Right ventricle myocardium inferior (tissue), 1 donor: ENCODE results near the gene LIMS1. TPM values are rescaled to one million over a fixed set of nuclear protein-coding genes. Genes with fewer than 3 reads are reported as not detected.
A peak's percentile ranks its signal among the peaks of the same experiment; 100 is the strongest.

Experiments
- ATAC-seq: fragments of 200-7000 bp; cut with Tn5 transposase; one replicate; pipeline ENCODE4 v1.9.1; 2020; ENCODE audit warnings: mild to moderate bottlenecking, moderate library complexity
- DNase-seq: peaks from one replicate; pipeline ENCODE4 v3.0.0; 2021; ENCODE audit errors: missing footprints
- intact Hi-C: fragments of 100-400 bp; cut with DNase I; formaldehyde crosslinking; loops from one replicate; pipeline ENCODE4 v1.11.0; 2022
- total RNA-seq: library from RNA; stranded (reverse); fragmentation: NEBNext Ultra II Directional; extraction: Animal tissue kit (Norgen Biotek cat#: 25700); gene quantifications from one replicate; pipeline ENCODE4 v1.2.1, GENCODE V29; 2021
- donor health status: DM: no; HTN: yes; CAD: no; lungs with severe emphysema.

LIMS1 gene
- total RNA-seq, 1 donor from 2014 or later, result 84.3 TPM

DNA sequence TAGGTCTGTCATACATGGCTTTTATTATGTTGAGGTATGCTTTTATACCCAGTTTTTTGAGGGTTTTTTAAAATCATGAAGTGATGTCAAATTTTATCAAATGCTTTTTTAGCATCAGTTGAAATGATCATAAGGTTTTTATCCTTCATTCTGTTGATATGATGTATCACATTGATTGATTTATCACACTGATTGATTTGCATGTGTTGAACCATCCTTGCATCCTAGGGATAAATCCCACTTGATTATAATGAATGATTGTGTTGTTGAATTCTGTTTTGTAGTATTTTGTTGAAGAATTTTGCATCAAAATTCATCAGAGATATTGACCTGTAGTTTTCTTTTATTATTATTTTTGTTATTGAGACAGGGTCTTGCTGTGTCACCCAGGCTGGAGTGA, 68.2 kb downstream of the LIMS1 start:
- intact Hi-C loops, result no loop called here
- ATAC-seq (no peak), DNase-seq (no peak)

DNA sequence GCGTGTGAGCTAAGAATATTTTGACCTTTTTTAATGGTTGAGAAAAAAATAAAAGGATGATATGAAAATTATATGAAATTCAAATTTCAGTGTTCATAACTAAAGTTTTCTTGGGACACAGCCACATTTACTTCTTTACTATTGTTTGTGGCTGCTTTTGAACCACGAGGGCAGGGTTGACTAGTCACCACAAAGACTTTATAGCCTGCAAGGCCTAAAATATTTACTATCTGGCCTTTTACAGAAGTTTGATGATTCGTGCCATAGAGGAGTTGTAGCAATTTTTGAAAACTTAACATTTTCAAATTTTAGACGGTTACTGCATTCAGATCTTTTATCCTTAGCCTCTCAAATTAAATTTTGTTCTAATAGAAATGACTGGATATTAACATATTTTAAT, 69.9 kb downstream of the LIMS1 start:
- DNase-seq (no peak), ATAC-seq (no peak)
- intact Hi-C loops, result no loop called here

DNA sequence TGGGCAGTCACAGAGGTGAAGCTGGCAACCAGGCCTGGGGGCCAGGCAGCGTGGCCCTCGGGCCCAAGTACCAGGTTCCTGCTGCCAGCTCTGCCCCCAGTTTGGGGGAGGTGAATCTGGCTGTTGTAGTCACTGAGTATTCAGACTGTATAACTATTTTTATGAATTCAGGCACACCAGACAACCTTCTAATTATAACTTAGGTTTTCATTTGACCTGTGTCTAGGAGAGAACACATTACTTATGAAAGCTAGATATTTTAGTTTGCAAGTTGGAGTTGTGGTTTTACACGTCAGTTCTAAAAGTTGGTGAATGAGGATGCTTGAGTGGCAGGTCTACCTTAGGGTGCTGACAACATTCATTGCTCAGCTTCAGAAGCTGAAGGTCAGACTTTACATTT, 71.7 kb downstream of the LIMS1 start:
- intact Hi-C loops, result no loop called here

DNA sequence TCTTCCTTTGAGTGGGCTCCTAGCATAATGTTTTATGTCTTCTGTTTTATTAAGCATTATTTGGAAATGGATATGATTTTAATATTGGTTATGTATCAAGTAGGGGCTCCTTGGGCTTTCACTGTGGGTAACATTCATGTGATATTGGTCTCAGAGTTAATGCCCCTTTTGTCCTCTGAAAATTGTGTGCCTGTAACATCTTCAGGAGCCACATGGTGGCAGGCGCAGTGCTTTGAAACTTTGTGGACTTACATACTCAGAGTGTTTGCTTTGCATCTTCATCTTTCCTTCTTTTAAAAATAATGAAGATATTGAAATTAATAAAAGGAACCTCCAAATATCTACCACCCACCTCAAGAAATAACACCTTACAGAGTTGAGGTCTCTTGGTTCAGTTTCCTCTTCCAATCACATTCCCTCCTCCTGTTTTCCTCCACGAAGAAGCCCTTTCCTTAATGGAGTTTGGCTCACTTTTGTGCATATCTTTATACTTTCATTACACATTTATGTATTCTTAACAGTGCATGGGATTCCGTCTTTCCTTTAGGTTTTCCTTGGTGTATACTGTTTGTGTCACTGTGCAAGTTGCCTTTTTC, 73.5 kb downstream of the LIMS1 start:
- intact Hi-C loops, result loop anchor here (1.0 kb wide), 1 partner anchor 28 kb away; no protein-coding TSS in a partner anchor
- DNase-seq, result no peak
- ATAC-seq, result peak; percentile 55

More for the DNA sequence above, 71.7 kb downstream of the LIMS1 start:
- DNase-seq (no peak), ATAC-seq (no peak)

DNA sequence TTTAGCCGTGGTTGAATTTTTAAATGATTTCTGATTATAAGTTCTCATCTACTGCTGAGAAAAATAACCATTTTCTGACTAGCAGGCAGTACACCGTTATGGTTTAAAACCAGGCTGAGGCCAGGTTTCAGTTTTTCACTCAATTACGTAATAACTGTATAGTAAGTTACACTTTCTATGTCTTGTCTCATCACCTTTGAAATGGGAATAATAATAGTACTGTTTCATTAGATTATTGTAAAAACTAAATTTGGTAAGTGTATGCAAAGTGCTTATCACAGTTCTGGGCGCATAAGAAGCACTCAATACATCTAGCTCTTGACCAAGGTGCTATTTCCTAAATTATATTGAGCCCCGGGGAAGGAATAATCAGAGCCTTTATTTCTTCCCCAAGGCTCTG, 76.8 kb downstream of the LIMS1 start:
- intact Hi-C loops, result no loop called here

DNA sequence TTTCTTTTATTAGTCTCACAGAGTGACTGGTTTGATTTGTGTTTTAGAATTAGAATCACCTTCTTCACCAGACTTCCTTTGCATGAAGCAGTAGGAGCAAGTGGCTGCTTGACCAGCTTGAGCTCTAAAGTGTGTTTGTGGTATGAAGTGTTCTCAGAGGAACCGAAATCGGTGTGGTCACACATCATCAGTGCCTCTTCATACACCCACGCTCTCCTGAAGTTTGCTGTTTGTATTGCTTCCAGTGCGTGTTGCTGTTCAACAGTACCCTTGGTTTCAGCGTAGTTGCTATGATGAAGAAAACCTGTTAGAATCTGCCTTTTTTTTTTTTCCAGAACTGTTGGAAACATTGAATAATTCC, 77.9 kb downstream of the LIMS1 start:
- no peak for DNase-seq
- ATAC-seq, result no peak
- intact Hi-C loops, result no loop called here

More for the DNA sequence above, 76.8 kb downstream of the LIMS1 start:
- no peak for ATAC-seq
- no peak for DNase-seq

DNA sequence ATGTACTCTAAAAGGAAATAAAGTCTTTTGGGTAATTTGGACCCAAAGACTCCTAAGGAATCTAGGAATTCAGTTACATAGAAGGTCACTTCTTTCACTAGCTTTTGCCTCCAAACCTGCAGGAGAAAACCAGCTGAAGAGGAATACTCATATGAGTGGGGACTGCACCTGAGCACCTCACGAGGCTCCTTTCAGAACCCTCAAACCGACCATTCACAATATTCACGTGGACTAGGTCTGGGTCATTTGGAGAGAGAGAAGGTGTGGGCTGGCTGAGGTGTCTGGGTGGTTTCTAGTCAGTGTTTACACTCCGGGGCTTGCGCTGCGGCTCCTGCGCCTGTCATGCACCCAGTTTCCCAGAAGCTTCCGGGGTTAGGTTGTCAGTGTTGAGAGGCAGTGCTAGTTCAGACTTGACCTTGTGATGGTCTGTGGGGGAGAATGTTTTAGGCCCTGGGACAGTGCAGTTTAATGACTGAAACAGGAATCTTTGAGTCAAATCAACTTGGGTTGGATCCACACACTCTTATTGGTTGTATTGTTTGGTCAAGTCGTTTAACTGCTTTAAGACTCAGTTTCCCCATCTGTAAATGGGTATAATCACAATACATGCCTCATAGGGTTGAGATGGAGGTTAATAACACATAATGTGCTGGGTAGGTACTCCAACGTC, 78.4 kb downstream of the LIMS1 start:
- intact Hi-C loops, result no loop called here
- DNase-seq, result no peak
- no peak for ATAC-seq

DNA sequence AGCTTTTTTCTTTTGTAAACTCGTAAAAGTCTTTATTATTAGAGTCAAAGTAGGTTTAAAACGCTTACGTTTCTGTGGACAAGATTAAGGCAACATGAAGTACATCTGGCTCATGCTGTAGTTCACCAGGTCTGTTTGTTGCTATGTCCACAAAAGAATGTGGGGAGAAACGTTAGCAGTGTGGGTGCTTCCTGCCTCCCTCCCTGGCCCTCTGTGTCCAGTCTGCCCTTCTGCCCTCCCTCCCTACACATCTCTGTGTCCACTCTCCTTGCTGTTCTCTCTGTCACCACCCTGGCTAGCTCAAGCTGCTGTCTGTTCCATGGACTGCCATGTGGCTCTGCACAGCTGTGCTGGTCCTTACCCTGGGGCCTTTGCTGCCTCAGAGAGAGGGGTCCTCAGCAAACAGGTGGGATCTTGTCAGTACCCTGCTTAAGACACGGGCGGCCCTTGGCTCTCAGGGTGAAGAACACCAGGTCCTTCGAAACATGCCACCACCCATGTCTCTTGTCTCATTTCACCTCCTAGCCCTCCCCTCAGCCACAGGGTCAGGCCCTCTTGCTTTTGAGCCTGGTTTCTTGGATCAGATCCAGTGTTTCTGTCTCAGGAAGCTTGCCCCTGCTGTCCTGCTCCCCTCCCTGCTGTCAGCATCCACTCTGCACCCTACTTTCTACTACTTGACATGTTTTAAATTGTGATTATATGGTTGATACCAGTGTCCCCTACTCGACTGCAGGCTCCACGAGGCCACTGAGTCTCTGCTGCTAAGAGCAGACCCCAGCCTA, 79.2 kb downstream of the LIMS1 start:
- intact Hi-C loops, result no loop called here
- DNase-seq (no peak), ATAC-seq (peak; percentile 33)

DNA sequence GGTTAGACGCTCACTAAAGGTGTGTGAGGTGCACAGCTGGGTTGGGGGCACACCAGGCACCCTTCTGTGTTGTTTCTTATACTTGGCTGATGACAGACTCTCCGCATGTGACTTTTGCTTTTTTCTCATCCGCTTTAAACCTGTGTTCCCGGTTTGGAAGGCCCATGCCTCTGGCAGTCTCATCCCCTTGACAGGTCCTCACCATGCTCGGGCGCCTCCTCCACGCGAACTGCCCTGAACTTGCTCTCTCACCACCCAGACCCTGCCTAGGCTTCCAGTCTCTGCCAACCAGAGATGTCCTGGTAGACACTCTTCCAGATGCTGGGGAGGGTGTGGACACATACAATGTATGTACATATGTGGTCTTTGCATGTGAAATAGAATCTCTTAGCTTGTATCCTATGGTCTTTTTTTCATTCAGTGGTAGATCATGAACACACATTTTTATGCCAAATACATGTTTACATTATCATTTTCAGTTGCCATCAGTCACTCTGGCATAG, 79.8 kb downstream of the LIMS1 start:
- DNase-seq, result no peak
- ATAC-seq, result no peak
- intact Hi-C loops, result no loop called here

DNA sequence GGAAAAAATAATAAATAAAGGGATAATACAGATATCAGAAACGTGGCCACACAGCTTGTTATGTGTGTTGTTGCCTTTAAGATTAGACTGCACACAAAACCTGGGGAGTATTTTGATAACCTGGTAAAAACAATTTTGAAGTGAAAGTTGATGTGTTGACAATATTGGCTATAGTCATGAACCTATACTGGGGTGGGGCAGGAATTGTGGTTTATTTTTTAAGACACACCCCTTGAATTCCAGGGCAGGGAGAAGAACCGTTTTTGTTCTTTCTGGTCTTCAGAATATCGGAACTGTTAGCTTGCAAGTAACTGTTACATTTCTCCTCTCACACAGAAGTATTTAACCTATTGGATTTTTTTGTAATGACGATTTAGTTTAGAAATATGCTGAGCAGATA, 80.4 kb downstream of the LIMS1 start:
- DNase-seq (no peak), ATAC-seq (no peak)
- intact Hi-C loops, result no loop called here

DNA sequence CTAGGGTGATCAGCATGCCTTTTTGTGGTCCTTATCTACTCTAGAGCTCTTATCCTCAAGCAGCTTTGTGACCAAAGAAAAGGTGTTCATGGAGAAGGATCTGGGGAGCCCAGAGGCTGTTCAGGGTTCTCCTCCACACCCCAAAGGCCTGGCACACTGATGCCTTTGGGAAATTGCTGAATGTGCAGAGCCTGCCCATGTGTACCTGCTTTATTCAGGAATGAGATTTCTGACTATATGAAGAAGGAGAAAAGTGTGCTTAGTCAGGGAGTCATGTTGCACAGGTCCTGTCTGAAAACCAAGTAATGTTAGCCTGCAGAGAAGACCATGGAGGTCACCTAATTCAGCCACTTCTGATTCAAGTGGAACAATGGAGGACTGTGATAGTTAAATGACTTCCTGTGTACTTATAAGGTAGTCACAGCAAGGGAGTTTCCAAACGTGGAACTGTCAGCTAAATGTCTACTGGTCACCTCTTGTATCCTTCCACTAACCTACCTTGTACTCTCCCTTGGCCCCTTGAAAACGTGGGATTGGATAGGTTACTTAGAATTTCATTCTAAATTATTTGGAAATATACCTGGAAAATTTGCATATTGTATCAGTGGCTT, 81.3 kb downstream of the LIMS1 start:
- intact Hi-C loops, result no loop called here
- no peak for ATAC-seq
- DNase-seq, result no peak

DNA sequence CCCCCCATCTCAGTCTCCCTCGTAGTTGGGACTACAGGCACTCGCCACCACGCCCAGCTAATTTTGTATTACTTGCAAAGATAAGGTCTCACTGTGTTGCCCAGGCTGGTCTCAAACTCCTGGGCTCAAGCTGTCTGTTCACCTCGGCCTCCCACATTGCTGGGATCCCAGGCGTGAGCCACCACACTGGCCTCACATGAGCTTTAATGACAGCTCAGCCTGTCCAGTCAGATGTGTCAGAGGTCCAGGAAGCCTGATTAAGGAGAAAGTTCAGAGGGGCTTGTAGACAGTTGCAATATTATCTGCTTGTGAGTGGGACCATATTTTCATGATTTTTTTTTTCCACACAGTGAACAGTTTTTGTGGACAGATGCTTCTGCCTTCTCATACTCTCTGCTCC, 82.0 kb downstream of the LIMS1 start:
- no peak for ATAC-seq
- intact Hi-C loops, result no loop called here
- no peak for DNase-seq

DNA sequence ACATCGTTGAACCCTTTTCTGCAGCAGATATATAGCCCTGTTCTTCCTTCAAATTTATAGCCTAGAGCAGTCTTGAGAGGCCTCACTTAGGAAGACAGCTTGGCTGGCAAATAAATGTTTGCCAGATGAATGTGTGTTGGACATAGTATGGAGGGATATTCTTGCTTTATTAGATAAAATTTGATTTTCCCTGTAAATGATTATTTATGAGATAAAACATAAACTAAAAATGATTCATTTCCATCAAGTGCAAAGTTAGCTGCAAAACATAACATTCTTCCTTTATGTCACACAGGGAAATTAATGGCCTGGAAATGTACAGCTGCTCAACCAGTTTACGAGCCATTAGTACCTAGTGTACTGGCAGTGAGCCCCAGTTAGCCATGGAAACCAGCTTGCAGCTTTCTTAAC, 82.5 kb downstream of the LIMS1 start:
- intact Hi-C loops, result no loop called here
- ATAC-seq, result no peak

DNA sequence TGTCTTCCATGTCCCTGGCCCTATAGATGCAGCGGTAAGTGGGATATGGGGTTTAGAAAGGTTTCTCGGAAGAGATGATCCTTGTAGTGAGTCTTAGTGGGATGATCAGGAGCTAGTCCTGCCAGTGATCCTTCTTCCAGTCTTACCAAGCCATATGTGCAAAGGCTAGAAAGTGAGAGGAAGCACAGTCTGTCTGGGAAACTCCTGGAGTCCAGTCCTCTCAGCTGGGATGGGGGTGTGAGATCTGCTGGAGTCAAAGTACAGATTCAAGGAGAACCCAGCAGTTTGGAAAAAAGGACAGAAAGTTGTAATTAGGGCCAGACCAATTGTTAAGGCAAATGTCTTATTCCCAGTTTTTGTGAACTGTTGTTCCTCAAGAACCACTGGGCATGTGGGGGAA, 83.3 kb downstream of the LIMS1 start:
- no peak for ATAC-seq
- DNase-seq, result no peak
- intact Hi-C loops, result no loop called here

More for the DNA sequence above, 82.5 kb downstream of the LIMS1 start:
- DNase-seq, result no peak

DNA sequence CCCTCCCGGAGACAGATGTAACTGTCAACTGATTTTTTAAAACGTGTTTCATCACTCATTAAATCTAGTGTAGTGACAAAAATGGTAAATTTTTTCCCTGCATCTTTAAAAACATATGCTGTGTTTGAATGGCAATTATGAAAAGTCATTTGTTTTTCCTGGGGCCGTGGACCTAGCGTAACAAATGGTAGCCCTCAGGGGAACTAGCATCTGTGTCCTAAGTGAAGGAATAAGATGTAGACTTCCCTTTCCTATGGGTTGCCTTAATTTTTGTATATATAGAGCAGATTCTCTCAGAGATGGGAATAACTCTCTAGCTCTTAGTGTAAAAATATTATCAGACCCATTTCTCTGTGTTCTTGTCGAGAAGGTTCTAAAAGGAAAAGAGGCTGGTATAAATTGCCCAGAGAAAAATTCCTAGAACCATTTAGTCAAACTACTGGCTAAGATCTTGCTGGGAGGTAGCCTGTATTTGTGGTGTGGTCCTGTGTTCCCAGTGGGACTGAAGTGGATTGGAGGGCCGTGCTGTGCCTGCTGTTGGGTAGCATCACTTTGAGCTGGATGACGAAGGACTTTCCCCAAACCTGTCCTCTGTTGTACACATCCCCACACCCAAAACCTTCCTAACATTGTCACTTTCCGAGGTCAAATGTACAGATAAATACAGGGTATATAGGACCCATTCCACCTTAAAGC, 85.8 kb downstream of the LIMS1 start:
- no peak for ATAC-seq
- no peak for DNase-seq
- intact Hi-C loops, result no loop called here

DNA sequence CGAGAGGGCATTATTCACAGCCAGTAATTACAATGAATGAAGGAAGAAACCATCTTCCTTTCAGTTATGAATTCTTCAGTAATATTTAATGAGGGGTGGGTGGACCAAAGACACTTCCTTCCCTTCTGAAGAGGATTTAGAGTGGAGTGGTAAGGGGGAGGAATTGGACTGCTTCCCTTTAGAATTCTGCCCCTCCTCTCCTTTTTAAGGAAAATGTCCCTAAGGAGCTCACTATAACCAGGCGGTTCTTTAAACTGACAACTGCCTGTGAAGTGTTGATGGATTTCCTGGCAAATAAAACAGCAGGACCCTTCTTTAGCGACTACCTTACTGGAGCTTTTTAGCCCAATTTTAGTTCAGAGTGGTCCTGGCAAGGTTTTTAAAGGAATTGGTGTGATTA, 86.4 kb downstream of the LIMS1 start:
- intact Hi-C loops, result no loop called here
- no peak for ATAC-seq

DNA sequence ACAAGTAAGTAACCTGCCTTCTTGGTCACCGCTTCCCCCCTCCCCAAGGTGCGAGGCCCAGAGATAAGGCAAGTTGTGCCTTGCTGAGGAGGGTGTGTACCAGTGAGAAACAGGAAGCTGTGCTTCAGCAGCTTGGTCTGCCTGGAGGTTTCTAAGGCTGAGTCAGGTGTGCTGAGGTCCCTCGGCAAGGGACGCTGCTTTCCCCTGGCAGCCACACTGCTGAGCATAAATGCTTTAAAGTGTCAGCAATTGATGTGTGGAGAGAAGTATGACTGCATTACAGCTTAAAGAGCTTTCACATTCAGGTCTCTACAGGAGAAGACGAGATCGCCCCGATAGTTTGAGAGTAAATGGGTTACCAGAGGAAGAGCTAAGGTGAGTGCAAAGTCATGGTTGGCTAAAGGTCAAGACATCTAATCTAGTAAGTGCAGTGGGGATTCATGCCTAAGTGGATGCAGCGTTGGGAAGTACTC, 86.9 kb downstream of the LIMS1 start:
- intact Hi-C loops, result no loop called here
- DNase-seq (no peak), ATAC-seq (peak; percentile 52)

More for the DNA sequence above, 86.4 kb downstream of the LIMS1 start:
- no peak for DNase-seq

DNA sequence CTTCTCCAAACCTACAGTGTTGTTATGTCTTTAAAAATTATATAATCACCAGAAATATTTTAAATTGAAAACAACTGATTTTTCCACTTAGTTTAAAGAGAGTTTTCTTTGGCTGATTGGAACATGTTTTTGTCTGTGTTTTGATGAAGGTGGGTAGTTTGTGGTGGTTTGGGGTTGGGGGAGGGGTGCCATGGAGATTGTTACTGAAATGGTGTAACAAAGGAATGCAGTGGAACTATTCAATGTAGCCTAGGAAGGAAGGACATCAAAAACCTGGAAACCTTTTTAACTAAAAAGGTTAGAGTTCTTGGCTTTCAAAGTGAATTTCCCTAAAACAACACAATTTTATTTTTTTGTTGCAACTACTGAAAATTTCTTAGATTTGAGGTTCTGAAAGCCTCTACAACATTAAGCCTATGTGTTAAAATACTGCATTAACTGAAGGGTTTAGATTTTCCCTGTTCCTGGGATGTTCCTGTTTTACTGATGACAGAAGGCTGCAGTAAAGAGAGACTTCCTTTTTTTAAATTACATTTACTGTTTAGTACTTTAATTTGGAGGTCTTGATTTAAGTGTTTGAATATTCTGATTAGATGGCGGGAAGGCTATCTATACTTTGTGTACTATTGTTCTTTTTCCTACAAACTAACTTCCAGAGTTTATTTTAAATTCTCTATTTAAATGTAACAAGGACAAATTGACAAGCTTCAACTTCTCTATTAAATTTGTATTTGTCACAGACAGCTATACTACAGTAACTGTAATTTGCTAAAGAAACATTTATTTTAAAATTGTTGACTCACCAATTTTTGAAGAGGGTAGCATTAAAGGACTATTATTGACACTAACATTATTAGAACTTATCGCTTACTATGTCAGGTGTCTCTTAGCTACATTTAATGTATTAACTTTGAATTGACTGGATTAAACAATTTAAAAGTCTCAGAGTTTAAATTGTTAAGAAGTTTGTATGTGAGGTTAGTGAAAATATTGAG, 87.7 kb downstream of the LIMS1 start:
- ATAC-seq, result no peak
- intact Hi-C loops, result no loop called here
- DNase-seq, result no peak
